ENCODE measurements around the gene NUMB. TPM values are rescaled to one million over a fixed set of nuclear protein-coding genes. Genes with fewer than 3 reads are reported as not detected.
A peak's percentile ranks its signal among the peaks of the same experiment; 100 is the strongest.

The NUMB gene
- total and polyA plus RNA-seq, 2 of the 13 experiments (the other 11 are each of a cell fraction or from before 2014, with no cell fraction given): 20.3 to 71.1 TPM

DNA sequence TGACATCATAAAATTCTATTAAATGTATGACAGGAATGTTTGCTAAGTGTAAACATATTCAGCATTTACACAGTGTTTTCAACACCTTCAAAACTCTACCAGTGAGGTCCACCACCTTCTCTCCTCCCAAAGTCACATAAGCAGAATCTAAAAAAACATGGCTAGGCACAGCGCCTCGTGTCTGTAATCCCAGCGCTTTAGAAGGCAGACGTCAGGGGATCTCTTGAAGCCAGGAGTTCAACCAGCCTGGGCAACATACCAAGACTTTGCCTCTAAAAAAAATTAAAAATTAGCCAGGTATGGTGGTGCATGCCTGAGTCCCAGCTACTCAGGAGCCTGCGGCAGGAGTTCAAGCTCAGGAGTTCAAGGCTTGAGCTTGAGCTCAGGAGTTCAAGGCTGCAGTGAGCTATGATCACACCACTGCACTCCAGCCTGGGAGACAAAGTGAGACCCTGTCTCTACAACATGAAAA is 30.0 kb downstream of the NUMB start (continued):
- TF ChIP-seq, protein P1, sequence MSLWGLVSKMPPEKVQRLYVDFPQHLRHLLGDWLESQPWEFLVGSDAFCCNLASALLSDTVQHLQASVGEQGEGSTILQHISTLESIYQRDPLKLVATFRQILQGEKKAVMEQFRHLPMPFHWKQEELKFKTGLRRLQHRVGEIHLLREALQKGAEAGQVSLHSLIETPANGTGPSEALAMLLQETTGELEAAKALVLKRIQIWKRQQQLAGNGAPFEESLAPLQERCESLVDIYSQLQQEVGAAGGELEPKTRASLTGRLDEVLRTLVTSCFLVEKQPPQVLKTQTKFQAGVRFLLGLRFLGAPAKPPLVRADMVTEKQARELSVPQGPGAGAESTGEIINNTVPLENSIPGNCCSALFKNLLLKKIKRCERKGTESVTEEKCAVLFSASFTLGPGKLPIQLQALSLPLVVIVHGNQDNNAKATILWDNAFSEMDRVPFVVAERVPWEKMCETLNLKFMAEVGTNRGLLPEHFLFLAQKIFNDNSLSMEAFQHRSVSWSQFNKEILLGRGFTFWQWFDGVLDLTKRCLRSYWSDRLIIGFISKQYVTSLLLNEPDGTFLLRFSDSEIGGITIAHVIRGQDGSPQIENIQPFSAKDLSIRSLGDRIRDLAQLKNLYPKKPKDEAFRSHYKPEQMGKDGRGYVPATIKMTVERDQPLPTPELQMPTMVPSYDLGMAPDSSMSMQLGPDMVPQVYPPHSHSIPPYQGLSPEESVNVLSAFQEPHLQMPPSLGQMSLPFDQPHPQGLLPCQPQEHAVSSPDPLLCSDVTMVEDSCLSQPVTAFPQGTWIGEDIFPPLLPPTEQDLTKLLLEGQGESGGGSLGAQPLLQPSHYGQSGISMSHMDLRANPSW (CRISPR knock-in tag; IDR thresholded peaks at IDR 0.05; ENCODE audit: borderline replicate concordance): no peak
- TF ChIP-seq, protein P2, sequence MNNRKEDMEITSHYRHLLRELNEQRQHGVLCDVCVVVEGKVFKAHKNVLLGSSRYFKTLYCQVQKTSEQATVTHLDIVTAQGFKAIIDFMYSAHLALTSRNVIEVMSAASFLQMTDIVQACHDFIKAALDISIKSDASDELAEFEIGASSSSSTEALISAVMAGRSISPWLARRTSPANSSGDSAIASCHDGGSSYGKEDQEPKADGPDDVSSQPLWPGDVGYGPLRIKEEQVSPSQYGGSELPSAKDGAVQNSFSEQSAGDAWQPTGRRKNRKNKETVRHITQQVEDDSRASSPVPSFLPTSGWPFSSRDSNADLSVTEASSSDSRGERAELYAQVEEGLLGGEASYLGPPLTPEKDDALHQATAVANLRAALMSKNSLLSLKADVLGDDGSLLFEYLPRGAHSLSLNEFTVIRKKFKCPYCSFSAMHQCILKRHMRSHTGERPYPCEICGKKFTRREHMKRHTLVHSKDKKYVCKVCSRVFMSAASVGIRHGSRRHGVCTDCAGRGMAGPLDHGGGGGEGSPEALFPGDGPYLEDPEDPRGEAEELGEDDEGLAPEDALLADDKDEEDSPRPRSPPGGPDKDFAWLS (CRISPR knock-in tag; IDR thresholded peaks at IDR 0.05; ENCODE audit: borderline replicate concordance): no peak
- peak; percentile 35; the same call in 1 of the 2 replicates for TF ChIP-seq CREM (IDR thresholded peaks at IDR 0.05)
- TF ChIP-seq CREM (CRISPR knock-in tag; IDR thresholded peaks at IDR 0.05): no peak
- no peak for TF ChIP-seq ZNF263 (CRISPR knock-in tag; IDR thresholded peaks at IDR 0.05)
- TF ChIP-seq, protein P3, sequence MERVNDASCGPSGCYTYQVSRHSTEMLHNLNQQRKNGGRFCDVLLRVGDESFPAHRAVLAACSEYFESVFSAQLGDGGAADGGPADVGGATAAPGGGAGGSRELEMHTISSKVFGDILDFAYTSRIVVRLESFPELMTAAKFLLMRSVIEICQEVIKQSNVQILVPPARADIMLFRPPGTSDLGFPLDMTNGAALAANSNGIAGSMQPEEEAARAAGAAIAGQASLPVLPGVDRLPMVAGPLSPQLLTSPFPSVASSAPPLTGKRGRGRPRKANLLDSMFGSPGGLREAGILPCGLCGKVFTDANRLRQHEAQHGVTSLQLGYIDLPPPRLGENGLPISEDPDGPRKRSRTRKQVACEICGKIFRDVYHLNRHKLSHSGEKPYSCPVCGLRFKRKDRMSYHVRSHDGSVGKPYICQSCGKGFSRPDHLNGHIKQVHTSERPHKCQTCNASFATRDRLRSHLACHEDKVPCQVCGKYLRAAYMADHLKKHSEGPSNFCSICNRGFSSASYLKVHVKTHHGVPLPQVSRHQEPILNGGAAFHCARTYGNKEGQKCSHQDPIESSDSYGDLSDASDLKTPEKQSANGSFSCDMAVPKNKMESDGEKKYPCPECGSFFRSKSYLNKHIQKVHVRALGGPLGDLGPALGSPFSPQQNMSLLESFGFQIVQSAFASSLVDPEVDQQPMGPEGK (CRISPR knock-in tag; IDR thresholded peaks at IDR 0.05): no peak
- TF ChIP-seq ZNF253 (CRISPR knock-in tag; IDR thresholded peaks at IDR 0.05; ENCODE audit: borderline replicate concordance): no peak
- TF ChIP-seq, protein P4, sequence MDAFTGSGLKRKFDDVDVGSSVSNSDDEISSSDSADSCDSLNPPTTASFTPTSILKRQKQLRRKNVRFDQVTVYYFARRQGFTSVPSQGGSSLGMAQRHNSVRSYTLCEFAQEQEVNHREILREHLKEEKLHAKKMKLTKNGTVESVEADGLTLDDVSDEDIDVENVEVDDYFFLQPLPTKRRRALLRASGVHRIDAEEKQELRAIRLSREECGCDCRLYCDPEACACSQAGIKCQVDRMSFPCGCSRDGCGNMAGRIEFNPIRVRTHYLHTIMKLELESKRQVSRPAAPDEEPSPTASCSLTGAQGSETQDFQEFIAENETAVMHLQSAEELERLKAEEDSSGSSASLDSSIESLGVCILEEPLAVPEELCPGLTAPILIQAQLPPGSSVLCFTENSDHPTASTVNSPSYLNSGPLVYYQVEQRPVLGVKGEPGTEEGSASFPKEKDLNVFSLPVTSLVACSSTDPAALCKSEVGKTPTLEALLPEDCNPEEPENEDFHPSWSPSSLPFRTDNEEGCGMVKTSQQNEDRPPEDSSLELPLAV (CRISPR knock-in tag; conservative IDR thresholded peaks at IDR 0.05; ENCODE audit: low read depth): no peak
- no peak for TF ChIP-seq SCMH1 (CRISPR knock-in tag; IDR thresholded peaks at IDR 0.05; ENCODE audit: borderline replicate concordance)
- TF ChIP-seq, protein P5, sequence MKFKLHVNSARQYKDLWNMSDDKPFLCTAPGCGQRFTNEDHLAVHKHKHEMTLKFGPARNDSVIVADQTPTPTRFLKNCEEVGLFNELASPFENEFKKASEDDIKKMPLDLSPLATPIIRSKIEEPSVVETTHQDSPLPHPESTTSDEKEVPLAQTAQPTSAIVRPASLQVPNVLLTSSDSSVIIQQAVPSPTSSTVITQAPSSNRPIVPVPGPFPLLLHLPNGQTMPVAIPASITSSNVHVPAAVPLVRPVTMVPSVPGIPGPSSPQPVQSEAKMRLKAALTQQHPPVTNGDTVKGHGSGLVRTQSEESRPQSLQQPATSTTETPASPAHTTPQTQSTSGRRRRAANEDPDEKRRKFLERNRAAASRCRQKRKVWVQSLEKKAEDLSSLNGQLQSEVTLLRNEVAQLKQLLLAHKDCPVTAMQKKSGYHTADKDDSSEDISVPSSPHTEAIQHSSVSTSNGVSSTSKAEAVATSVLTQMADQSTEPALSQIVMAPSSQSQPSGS (CRISPR knock-in tag; IDR thresholded peaks at IDR 0.05): 0 out of 2 replicates have a peak, but pooled peaks have one; percentile 46
- TF ChIP-seq, protein P6, sequence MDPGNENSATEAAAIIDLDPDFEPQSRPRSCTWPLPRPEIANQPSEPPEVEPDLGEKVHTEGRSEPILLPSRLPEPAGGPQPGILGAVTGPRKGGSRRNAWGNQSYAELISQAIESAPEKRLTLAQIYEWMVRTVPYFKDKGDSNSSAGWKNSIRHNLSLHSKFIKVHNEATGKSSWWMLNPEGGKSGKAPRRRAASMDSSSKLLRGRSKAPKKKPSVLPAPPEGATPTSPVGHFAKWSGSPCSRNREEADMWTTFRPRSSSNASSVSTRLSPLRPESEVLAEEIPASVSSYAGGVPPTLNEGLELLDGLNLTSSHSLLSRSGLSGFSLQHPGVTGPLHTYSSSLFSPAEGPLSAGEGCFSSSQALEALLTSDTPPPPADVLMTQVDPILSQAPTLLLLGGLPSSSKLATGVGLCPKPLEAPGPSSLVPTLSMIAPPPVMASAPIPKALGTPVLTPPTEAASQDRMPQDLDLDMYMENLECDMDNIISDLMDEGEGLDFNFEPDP (CRISPR knock-in tag; conservative IDR thresholded peaks at IDR 0.05): no peak
- no peak for TF ChIP-seq MYNN (CRISPR knock-in tag; IDR thresholded peaks at IDR 0.05; ENCODE audit: low read depth)
- TF ChIP-seq ZNF550 (CRISPR knock-in tag; IDR thresholded peaks at IDR 0.05; ENCODE audit: borderline replicate concordance): no peak
- TF ChIP-seq NR3C1 (CRISPR knock-in tag; IDR thresholded peaks at IDR 0.05): no peak
- no peak for TF ChIP-seq HNRNPH1 (optimal IDR thresholded peaks at IDR 0.05; ENCODE audit: low read depth, low read length)
- TF ChIP-seq ZNF10 (CRISPR knock-in tag; IDR thresholded peaks at IDR 0.05; ENCODE audit: borderline replicate concordance, low read depth): no peak
